GM18505 (cell line): ENCODE results near the gene SLC25A17.
"Not testable (repeated sequence)": the region's sequence is repeated elsewhere in the genome, so short reads cannot be mapped to it uniquely, and the experiment has no call there.

ENCODE experiments used
- ATAC-seq: cut with Tn5 transposase; IDR thresholded peaks from one replicate; pipeline ENCODE4 v1.9.1; 2021; ENCODE audit not compliant: unreplicated experiment
- POLR2A ChIP-seq: IDR thresholded peaks from 4 replicates; pipeline ENCODE4 v1.6.1; 2011; ENCODE audit warnings: borderline replicate concordance; ENCODE audit not compliant: insufficient read depth, insufficient read length; ENCODE audit errors: extremely low read depth

SLC25A17 gene

GRCh38 chr22:40844951-40845350 lies 25.8 kb upstream of the SLC25A17 start:
- ATAC-seq, result no peak
- no peak for TF ChIP-seq POLR2A

- no peak for TF ChIP-seq POLR2A
- ATAC-seq, result no peak
Observed at GRCh38 chr22:40838486-40838885, 19.3 kb upstream of the SLC25A17 start.

DNA sequence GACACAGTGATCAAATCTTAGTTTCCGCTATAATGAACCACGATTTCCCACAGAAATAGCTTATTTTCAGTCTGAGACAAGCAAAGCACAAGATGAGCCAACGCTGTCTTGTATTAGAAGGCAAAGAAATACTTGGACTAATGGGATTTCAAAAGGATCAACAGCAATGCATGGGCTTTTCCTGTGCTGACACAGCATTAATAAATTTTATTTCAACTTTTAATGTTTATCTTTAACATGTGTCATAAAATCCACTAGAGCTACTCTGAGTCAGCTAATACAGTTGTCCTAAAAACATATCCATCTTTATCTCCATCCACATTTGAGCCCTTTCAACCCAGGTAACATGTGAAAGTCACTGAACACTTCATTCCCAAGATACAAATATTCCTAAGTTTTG lies 15.5 kb upstream of the SLC25A17 start:
- TF ChIP-seq POLR2A, result no peak
- no peak for ATAC-seq

DNA sequence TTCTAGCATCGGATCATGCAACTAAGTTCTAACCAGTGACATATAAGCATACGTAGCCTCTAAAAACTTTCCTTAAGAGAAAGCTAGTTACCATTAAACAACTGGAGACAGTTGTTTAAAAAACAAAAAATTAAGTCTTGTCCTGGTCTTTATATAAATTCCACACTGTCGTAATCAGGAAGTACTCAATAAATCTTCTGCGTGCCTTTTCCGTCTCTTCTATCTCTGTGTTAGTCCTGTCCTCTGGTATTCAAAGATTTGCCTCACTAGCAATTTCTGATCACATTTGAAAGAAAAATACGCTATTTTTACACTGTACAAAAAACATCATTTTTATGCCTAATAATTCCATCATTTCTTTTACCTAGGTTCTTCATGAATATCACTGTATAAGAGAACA lies 10.0 kb upstream of the SLC25A17 start:
- no peak for TF ChIP-seq POLR2A
- ATAC-seq, result no peak

DNA sequence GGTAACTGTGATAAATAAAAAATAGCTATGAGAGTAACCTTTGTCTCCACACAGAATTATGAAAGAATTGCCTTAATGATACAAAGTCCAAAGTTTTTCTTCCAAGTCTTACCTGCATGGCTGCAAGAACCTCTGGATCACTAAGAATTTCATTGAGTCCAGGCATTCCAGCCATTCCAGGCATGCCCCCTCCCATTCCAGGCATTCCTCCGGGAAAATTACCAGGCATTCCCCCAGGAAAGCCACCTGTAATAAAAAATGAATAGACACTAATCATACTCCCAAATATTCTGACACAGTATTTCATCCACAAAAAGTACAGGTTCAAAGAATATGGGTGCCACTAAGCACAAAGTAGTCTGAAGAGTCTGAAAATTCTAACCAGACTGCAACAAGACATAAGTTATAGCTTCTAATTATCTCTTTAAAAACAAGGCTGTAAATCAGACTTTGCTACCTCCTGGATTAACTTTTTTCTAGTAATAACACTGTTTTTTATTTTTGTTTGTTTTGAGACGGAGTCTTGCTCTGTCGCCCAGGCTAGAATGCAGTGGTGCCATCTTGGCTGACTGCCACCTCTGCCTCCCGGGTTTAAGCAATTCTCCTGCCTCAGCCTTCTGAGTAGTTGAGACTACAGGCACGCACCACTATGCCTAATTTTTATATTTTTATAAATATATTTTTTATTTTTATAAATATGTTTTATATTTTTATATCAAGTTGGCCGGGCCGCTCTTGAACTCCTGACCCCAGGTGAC lies 8.0 kb upstream of the SLC25A17 start:
- ATAC-seq, result no peak
- no peak for TF ChIP-seq POLR2A

- ATAC-seq, result not testable (repeated sequence)
Observed at GRCh38 chr22:40826292-40826691, 7.1 kb upstream of the SLC25A17 start.

- TF ChIP-seq POLR2A, result no peak
- no peak for ATAC-seq
Observed at GRCh38 chr22:40823426-40823825, 4.3 kb upstream of the SLC25A17 start.

- ATAC-seq, result no peak
- TF ChIP-seq POLR2A, result no peak
Observed at GRCh38 chr22:40819599-40820140, 524 bp upstream of the SLC25A17 start.

DNA sequence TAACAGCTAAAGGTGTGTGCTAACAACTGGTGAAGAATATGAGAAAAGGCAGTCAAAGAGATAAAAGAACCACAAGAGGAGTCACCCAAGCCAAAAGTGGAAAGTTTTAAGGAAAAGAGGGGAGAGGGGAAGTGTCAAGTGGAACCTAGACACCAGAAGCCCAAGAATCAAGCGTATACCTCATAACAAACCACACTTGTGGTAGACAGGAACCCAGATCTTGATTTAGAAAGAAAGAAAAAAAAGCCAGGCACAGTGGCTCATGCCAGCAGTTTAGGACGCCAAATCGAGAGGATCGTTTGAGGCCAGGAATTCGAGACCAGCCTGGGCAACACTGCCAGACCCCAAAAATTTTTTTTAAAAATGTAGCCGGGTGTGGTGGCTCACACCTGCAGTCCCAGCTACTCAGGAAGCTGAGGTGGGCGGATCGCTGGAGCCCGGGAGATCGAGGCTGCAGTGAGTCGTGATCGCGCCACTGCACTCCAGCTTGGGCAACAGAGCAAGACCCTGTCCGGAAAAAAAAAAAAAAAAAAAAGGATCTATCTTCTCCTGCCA lies 877 bp downstream of the SLC25A17 start:
- TF ChIP-seq POLR2A, result peak; percentile 10
- ATAC-seq, result no peak

- TF ChIP-seq POLR2A, result no peak
- ATAC-seq, result no peak
Observed at GRCh38 chr22:40817737-40818136, 1.4 kb downstream of the SLC25A17 start.

- no peak for ATAC-seq
- TF ChIP-seq POLR2A, result no peak
Observed at GRCh38 chr22:40813912-40814315, 5.2 kb downstream of the SLC25A17 start.

- TF ChIP-seq POLR2A, result no peak
- no peak for ATAC-seq
Observed at GRCh38 chr22:40808018-40808841, 10.9 kb downstream of the SLC25A17 start.

DNA sequence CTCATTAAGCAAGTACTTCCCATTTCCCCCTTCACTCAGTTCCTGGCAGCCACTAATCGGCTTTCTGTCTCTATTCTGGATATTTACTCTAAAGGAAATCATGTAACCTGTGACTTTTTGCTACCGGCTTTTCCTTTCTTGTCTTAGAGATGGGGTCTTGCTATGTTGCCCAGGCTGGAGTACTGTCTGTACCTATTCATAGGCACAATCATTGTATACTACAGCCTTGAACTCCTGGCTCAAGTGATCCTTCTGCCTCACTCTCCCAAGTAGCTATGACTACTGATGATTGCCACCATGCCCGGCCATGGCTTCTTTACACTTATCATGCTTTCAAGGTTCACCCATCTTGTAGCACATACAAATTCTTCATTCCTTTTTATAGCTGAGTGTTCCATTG lies 12.4 kb downstream of the SLC25A17 start:
- ATAC-seq, result no peak
- no peak for TF ChIP-seq POLR2A
